ENCODE data around the gene LSM14B.
A peak's percentile ranks its signal among the peaks of the same experiment; 100 is the strongest.

Gene LSM14B

GRCh38 chr20:62164879-62165761, 42.8 kb downstream of the LSM14B start:
- no peak for DNase-seq

- DNase-seq: no peak
Observed at GRCh38 chr20:62165762-62166399, 43.6 kb downstream of the LSM14B start.

GRCh38 chr20:62167474-62167873, 45.2 kb downstream of the LSM14B start:
- DNase-seq: no peak

GRCh38 chr20:62168061-62168460, 45.8 kb downstream of the LSM14B start:
- DNase-seq: no peak

- DNase-seq: no peak
Observed at GRCh38 chr20:62168890-62169435, 46.7 kb downstream of the LSM14B start.

GRCh38 chr20:62170536-62170935, 48.3 kb downstream of the LSM14B start:
- DNase-seq: no peak

- DNase-seq: no peak
Observed at GRCh38 chr20:62171245-62171644, 49.0 kb downstream of the LSM14B start.

- DNase-seq: no peak
Observed at GRCh38 chr20:62172666-62173065, 50.4 kb downstream of the LSM14B start.

GRCh38 chr20:62174021-62174804, 51.9 kb downstream of the LSM14B start:
- DNase-seq: no peak

GRCh38 chr20:62174870-62175624, 52.8 kb downstream of the LSM14B start:
- DNase-seq: no peak

GRCh38 chr20:62175711-62176110, 53.4 kb downstream of the LSM14B start:
- DNase-seq: no peak

GRCh38 chr20:62176866-62177265, 54.6 kb downstream of the LSM14B start:
- DNase-seq: no peak

GRCh38 chr20:62177307-62177706, 55.0 kb downstream of the LSM14B start:
- DNase-seq: no peak

GRCh38 chr20:62178316-62179161, 56.3 kb downstream of the LSM14B start:
- no peak for DNase-seq

GRCh38 chr20:62179162-62179504, 56.9 kb downstream of the LSM14B start:
- no peak for DNase-seq

GRCh38 chr20:62181808-62182207, 59.5 kb downstream of the LSM14B start:
- DNase-seq: no peak

- peak; percentile 92 for DNase-seq
Observed at GRCh38 chr20:62182469-62183425, 60.5 kb downstream of the LSM14B start, which contains the start of gene MTG2. TSS of gene MTG2 (plus strand) at chr20:62183028. CDS start at chr20:62193421, 10,393 bp downstream.

GRCh38 chr20:62183426-62184142, 61.3 kb downstream of the LSM14B start:
- DNase-seq: no peak

Measured in activated CD8-positive, alpha-beta memory T cell treated with anti-CD3 and anti-CD28 coated beads, Interleukin-2, amount 50 U/mL, for 4 hours (primary cell).